ENCODE data around the gene C3orf20. TPM values are rescaled to one million over a fixed set of nuclear protein-coding genes. Genes with fewer than 3 reads are reported as not detected.

The C3orf20 gene
- total and polyA plus RNA-seq, 2 experiments from 2014 or later: not detected

GRCh38 chr3:14721126-14721864 lies 46.4 kb downstream of the C3orf20 start:
- no peak overlapping the region for H3K4me3 Mint-ChIP-seq
- no peaks in the 10 kb centered on the region for H3K9me3 Mint-ChIP-seq
- no peak overlapping the region for H3K27ac Mint-ChIP-seq
- H3K27me3 Mint-ChIP-seq (ENCODE audit: insufficient read depth, low read depth, poor library complexity): peaks cover 1% of the 10 kb centered on the region
- ATAC-seq (no peak), DNase-seq (ENCODE audit: low spot score) (no peak)
- Histone ChIP-seq H3K4me1 (ENCODE audit: insufficient read depth) (no peaks in the 10 kb centered on the region), H4K20me1 (replicated peaks; ENCODE audit: insufficient read depth) (no peaks in the 10 kb centered on the region), H3K79me2 (replicated peaks; ENCODE audit: insufficient read depth) (no peaks in the 10 kb centered on the region), H3K4me3 (no peak overlapping the region), H3K36me3 (ENCODE audit: insufficient read depth) (no peaks in the 10 kb centered on the region), H3K27me3 (ENCODE audit: insufficient read depth) (no peaks in the 10 kb centered on the region), H3K9me2 (ENCODE audit: insufficient read depth) (no peaks in the 10 kb centered on the region), H3K4me2 (no peak overlapping the region), H3K27ac (ENCODE audit: low read depth) (no peak overlapping the region), H3F3A (replicated peaks; ENCODE audit: low read depth) (no peaks in the 10 kb centered on the region), H2AFZ (no peak overlapping the region; the same call in 1 of the 2 replicates)
- TF ChIP-seq ZNF462 (CRISPR knock-in tag; IDR thresholded peaks at IDR 0.05) (no peak), ZNF114 (CRISPR knock-in tag; IDR thresholded peaks at IDR 0.05) (no peak)
- peaks cover 10% of the 10 kb centered on the region for H3K4me1 Mint-ChIP-seq
- H3K36me3 Mint-ChIP-seq (ENCODE audit: low read depth): no peaks in the 10 kb centered on the region

GRCh38 chr3:14725013-14725412 lies 50.1 kb downstream of the C3orf20 start:
- Mint-ChIP-seq H3K27ac (no peak overlapping the region), H3K36me3 (ENCODE audit: low read depth) (no peaks in the 10 kb centered on the region), H3K4me1 (peaks cover 10% of the 10 kb centered on the region), H3K4me3 (no peak overlapping the region), H3K9me3 (no peaks in the 10 kb centered on the region), H3K27me3 (ENCODE audit: insufficient read depth, low read depth, poor library complexity) (peaks cover 4% of the 10 kb centered on the region)
- no peak overlapping the region for H3K4me2 ChIP-seq
- H3K27me3 ChIP-seq (ENCODE audit: insufficient read depth): no peaks in the 10 kb centered on the region
- no peaks in the 10 kb centered on the region for H3K36me3 ChIP-seq (ENCODE audit: insufficient read depth)
- no peaks in the 10 kb centered on the region for H3K9me2 ChIP-seq (ENCODE audit: insufficient read depth)
- no peaks in the 10 kb centered on the region for H3K79me2 ChIP-seq (replicated peaks; ENCODE audit: insufficient read depth)
- H3K27ac ChIP-seq (ENCODE audit: low read depth): no peak overlapping the region
- H3K4me3 ChIP-seq: no peak overlapping the region
- no peaks in the 10 kb centered on the region for H4K20me1 ChIP-seq (replicated peaks; ENCODE audit: insufficient read depth)
- no peaks in the 10 kb centered on the region for H3F3A ChIP-seq (replicated peaks; ENCODE audit: low read depth)
- ATAC-seq (no peak), DNase-seq (ENCODE audit: low spot score) (no peak)
- H3K4me1 ChIP-seq (ENCODE audit: insufficient read depth): no peaks in the 10 kb centered on the region
- H2AFZ ChIP-seq: peak overlapping the region; percentile 24; the same call in 1 of the 2 replicates
- TF ChIP-seq REST (IDR thresholded peaks at IDR 0.05; ENCODE audit: unreplicated experiment) (no peak), ZNF331 (CRISPR knock-in tag; IDR thresholded peaks at IDR 0.05; ENCODE audit: low read depth) (no peak), EZH2 (IDR thresholded peaks at IDR 0.05; ENCODE audit: low read depth, unreplicated experiment) (no peak), NANOG (IDR thresholded peaks at IDR 0.05; ENCODE audit: borderline replicate concordance) (no peak)
